Measurements from ENCODE around the gene TTYH2. TPM values are rescaled to one million over a fixed set of nuclear protein-coding genes. Genes with fewer than 3 reads are reported as not detected.
"Not testable (repeated sequence)": the region's sequence is repeated elsewhere in the genome, so short reads cannot be mapped to it uniquely, and the experiment has no call there.

Gene TTYH2
- total RNA-seq, 1 donor from 2014 or later = 8.3 TPM

- no peak for DNase-seq
These were observed 54.2 kb downstream of the TTYH2 start for GRCh38 chr17:74267579-74267978.

- no peak for DNase-seq
These were observed 54.7 kb downstream of the TTYH2 start for GRCh38 chr17:74267987-74268499.

GRCh38 chr17:74268558-74268957 lies 55.2 kb downstream of the TTYH2 start:
- no peak for DNase-seq

- no peak for DNase-seq
These were observed 57.0 kb downstream of the TTYH2 start for GRCh38 chr17:74270333-74270732.

DNA sequence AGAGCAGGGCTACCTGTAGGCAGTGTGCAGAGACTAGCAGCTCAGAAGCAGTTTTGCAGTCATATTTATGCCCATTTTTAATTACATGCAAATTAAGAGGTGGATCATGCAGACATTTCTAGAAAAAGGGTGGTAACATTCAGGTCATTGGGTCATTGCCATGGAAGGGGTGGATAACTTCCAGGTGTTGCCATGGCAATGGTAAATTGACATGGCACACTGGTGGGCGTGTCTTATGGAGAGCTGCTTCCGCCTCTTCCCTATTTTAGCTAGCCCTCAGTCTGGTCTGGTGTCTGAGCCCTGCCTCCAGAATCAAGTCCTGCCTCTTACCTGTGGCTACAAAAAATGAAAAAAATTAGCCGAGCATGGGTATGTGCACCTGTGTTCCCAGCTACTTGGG lies 57.9 kb downstream of the TTYH2 start:
- no peak for DNase-seq

DNA sequence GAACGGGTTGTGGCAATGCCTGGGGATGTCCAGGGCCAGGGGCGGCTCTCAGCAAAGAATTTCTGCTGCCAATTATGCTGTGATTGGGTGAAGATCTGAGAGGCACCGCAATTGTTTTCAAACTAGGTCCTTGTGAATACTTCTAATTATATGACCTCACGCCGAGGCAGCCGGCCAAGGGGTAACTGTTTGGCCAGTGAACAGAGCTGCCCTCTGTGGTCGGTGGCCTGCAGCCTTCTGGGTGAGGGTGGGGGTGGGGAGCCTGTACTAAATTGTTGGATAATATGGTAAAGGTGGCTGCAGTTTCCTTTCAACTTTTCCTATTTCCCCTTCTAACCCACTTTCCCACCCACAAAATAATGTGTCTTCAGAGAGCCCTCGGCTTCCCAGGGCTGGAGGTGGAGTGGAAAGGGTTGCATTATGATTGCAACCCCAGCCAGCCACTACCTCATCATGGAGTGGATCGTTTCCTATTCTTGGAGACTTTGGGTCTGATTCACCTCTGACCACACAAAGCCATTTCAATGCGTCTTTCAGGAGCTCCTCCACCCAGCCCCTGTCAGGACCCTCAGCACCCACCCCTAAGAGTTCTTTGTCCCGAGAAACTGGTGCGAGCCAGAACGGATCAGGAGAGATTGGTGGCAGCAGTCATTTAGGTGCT lies 58.7 kb downstream of the TTYH2 start:
- DNase-seq = peak; percentile 76

DNA sequence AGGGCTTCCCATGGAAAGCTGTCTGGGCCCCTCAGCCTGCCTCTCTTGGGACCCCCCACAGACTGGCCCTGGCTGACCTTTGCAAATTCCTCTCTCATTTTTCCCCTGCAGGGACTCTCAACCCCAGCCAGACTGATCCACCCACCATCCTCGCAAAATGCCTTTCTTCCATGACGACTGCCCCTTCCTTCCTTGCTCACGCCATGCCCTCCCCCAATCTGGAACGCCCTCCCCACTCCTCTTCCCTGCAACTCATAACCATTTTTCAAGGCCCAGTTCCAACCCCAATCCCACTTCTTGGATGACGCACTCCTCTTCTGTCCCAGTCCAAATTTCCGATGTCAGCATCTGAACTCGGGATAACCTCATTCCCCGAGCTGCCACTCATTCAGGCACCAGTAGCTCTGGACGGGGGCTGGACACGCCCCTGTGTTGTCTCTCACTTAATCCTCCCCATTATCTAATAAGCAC lies 59.4 kb downstream of the TTYH2 start:
- no peak for DNase-seq

GRCh38 chr17:74274060-74274708 lies 60.8 kb downstream of the TTYH2 start, which contains the start of gene DNAI2:
DNAI2 (plus strand) TSS chr17:74274234; CDS start chr17:74281818, 7,584 bp downstream.
- DNase-seq = no peak

DNA sequence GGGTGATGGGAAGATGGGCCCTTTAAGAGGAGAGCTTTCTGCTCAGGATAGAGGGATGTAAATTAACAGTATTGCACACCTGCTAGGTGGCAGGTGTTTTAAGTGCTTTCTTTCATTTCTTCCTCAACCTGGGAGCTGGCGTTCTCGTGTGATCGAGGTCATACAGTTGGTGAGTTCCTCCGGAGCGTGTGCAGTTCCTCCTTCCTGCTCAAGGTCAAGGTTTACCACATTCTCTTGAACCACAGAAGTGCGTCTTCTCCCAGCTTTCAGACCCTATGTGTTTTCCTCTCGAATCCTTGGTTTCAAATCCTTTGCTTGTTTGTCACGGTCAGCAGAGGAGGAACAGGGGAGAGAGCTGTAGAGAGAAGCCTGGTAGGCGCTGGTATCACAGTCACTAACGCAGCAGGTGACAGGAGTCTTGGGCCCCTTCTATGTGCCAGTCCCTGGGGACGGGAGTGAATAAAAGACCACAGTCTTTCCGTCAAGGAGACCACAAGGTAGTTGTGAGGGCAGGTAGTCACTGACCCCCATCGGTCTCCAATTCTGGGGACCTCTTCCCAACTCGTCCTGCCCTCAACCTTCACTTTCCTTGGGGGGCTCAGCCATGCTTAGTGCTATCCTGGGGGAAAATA lies 61.5 kb downstream of the TTYH2 start:
- DNase-seq = no peak

DNA sequence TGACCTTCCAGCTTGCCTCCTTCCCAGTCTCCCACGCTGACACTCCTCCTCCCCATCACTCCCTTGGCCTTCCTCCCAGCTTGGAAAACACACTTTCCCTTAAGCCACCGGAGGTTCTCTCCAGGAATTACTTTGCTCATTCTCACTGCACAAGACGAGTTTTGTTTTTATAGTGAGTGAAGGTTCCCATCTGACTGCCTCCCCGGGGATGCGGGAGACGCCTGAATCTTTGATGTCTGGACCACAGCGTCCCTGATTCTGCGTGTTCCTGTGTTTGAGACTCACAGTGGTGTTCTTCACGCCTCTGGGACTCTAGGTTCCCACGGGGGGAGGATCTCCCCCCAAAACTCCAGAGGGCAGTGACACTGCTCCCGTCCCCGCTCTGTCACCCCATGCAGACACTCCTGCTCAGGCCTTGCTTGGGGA lies 62.7 kb downstream of the TTYH2 start:
- no peak for DNase-seq

DNA sequence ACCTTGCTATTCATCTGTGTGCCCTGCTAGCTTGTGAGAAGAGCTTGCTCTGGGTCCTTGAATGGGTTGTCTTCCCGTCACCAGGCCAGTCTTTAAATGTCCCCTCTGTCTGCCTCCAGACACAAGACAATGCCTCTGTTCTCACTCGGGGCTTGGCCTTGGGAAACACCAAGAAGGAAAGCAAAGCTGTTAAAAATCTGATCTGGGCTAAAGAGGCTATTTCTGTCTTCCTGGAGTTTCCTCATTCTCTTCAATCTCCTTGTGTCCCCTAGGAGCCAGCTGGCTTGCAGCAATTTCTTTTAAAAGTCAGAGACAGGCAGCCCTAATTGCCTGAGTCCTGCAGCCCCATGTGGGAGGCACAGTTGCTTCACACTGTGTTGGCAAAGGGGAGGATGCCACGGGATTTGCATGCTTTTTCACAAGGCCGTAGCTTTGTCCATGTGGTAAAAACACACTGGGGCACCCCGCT lies 63.2 kb downstream of the TTYH2 start:
- DNase-seq = no peak

GRCh38 chr17:74277935-74278334 lies 64.6 kb downstream of the TTYH2 start:
- no peak for DNase-seq

GRCh38 chr17:74279617-74280016 lies 66.2 kb downstream of the TTYH2 start:
- not testable (repeated sequence) for DNase-seq

DNA sequence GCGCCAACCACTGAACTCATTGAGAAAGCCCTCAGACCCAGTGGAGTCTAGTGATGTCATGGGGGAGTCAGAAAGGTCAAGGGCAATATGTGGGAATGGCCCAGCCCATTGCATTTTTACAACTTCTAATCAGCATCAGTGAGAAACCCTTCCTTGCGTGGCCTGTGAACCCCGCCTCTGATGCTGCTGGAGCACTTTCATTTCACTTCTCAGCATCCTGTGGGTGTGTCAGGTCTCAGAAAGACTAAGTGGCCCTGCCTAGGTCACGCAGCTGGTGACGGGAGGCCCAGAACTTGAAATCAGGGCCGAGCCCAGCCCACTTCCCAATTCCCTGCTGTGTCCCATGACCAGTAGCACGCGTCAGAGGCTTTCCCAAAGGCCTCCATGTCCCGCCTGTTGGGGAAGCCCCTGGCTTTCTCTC lies 66.7 kb downstream of the TTYH2 start:
- DNase-seq = no peak

DNA sequence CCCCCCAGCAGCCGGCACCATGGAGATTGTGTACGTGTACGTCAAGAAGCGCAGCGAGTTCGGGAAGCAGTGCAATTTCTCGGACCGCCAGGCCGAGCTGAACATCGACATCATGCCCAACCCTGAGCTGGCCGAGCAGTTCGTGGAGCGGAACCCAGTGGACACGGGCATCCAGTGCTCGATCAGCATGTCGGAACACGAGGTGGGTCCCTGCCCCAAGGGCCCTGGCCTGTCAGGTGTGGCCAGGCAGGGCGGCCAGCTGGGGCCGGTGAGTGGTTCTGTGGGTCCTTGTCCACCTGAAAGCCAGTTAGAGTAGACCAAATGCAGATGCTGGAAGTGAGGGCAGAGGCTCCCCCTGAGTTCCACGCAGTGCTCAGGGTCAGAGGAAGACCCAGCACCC lies 68.4 kb downstream of the TTYH2 start:
- DNase-seq = no peak

DNA sequence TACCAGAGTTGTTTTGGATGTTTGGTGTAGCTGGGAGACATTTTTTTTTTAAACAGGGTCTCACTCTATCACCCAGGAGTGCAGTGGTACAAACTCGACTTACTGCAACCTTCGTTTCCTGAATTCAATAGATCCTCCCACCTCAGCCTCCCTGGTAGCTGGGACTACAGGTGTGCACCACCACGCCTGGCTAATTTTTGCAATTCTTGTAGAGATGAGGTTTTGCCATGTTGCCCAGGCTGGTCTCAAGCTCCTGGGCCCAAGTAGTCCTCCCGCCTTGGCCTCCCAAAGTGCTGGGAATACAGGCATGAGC lies 68.9 kb downstream of the TTYH2 start:
- DNase-seq = not testable (repeated sequence)

DNA sequence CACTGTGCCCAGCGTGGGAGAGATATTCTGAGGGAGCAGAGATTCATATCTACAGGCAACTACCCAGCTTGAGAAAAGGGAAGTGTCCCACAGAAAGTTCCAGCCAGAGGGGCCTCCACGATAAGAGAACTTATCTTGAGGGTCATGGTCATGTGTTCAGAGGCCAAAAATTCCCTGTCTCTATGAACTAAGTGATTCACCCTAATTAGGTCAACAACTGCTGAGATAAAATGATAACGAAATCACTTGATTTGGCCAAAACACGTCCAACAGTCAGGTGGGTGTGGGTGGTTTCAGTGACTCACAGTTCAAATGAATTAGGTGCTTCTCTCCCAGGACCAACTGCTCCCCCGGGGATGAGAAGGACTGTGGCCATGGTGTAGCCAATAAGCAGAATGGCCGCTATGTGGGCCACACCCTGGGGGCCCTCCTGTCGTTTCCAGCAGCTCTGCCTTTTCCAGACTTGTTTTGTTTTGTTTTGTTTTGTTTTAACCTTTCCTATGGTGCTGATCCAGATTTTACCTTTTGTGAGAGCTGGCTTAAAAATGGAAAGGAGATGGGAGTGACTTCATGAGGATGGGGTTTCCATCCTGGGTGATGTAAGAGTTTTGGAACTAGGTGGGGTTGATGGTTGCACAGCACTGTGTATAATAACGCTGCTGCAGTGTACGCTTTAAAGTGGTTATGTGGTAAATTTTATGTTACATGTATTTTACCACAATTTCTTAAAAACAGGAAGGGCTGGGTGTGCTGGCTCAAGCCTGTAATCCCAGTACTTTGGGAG lies 69.4 kb downstream of the TTYH2 start:
- no peak for DNase-seq

DNA sequence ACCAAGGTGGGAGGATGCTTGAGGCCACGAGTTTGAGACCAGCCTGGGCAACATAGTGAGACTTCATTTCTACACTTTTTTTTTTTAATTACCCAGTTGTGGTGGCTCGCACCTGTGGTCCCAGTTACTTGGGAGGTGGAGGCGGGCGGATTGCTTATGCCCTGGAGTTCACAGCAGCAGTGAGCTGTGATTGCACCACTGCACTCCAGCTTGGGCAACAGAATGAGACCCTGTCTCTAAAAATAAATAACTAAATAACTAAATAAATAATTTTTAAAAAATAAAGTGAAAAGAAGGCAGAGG lies 70.0 kb downstream of the TTYH2 start:
- DNase-seq = no peak

DNA sequence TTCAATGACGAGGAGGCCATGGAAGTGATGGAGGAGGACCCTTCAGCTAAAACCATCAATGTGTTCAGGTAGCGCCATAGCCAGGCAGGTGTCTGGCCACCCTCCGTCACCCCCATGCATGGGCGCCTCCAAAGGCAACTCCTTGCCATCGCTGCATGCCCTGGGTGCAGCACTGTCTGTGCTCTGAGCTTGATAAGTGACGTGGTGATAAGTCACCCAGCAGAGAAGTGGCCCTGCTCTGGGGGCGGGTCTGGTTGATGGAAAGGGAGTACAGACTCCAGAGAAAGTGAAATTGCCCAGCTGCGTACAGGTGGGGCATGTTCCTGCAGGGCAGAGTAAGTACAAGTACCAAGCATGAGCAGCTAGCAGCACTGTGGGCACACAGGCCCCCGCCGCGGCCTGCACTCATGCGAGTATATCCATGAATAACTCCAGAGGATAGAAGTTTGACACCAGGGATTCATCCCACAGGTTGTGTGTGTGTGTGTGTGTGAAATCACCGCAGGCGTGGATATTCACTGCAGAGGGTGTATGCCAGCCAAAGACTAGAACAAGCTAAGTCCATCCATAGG lies 73.7 kb downstream of the TTYH2 start:
- DNase-seq = no peak

DNA sequence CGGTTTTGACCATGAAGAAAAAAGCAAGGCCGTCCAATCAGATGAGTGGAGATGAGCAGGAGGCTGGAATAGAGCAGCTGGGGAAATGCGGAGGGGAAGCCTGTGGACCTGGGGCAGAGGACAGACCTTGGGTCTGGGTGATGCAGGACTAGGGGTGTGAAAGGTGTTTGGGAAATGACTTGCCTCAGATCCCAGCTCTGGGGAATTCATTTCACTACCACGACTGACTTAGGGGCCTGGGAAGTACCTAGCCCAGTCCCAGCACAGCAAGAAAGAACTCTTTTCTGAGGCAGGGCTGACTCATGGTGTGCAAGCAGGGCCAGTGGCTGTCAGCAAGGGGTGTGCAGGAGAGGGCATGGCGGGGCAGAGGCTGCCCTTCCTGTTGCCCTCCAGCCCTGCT lies 75.4 kb downstream of the TTYH2 start:
- no peak for DNase-seq

GRCh38 chr17:74289688-74290087 lies 76.3 kb downstream of the TTYH2 start:
- no peak for DNase-seq

DNA sequence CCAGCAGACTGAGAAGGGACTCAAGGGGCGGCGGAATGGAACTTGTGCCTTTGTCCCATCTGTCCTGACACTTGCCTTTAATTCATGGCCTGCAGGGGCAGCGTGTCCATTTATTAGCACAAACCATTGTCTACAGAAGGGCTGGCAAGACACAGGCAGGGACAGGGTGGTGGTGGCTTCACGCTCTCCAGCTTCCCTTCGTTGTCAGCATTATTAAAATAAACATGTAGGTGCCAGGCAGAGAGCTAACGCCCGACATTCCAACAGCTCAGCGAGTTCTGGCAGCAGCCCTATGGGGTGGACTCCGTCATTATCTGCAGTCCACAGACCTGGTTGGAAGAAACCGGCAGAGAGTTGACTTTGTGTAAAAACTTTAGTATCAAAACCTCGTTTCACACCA lies 77.0 kb downstream of the TTYH2 start:
- DNase-seq = no peak

Data from occipital lobe (tissue), 2 donors.